Measurements from ENCODE around the gene LCT. TPM values are rescaled to one million over a fixed set of nuclear protein-coding genes. Genes with fewer than 3 reads are reported as not detected.

LCT gene
- total and polyA plus RNA-seq, 2 experiments from 2014 or later, result not detected

DNA sequence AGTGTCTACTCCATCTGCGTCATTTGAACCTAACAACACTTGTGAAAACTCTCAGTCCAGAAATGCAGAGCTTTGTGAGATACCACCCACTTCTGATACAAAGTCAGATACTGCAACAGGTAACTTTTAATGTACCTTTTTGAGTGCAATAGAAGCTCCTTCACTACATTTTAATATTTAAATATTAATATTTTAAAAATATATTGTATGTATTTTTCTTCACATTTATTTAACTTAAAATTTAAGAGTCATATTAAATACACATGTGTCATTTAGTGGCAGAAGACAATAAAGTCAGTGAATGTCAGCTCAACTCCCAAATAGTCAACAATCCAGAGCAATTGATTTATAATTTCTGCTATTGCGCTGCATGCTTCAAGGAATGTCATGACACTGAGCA is 81.4 kb downstream of the LCT start:
- H3K36me3 Mint-ChIP-seq (ENCODE audit: low read depth), result peaks cover 77% of the 10 kb centered on the region
- no peaks in the 10 kb centered on the region for H3K27me3 Mint-ChIP-seq (ENCODE audit: insufficient read depth, low read depth, poor library complexity)
- no peaks in the 10 kb centered on the region for H3K27me3 ChIP-seq (ENCODE audit: insufficient read depth)
- no peak overlapping the region for H3K27ac Mint-ChIP-seq
- H4K20me1 ChIP-seq (replicated peaks; ENCODE audit: insufficient read depth), result peaks cover 4% of the 10 kb centered on the region
- TF ChIP-seq, protein P1, sequence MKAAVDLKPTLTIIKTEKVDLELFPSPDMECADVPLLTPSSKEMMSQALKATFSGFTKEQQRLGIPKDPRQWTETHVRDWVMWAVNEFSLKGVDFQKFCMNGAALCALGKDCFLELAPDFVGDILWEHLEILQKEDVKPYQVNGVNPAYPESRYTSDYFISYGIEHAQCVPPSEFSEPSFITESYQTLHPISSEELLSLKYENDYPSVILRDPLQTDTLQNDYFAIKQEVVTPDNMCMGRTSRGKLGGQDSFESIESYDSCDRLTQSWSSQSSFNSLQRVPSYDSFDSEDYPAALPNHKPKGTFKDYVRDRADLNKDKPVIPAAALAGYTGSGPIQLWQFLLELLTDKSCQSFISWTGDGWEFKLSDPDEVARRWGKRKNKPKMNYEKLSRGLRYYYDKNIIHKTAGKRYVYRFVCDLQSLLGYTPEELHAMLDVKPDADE (IDR thresholded peaks at IDR 0.05), result no peak
- TF ChIP-seq ZNF331 (CRISPR knock-in tag; IDR thresholded peaks at IDR 0.05; ENCODE audit: low read depth), result no peak
- TF ChIP-seq POLR2AphosphoS5 (IDR thresholded peaks at IDR 0.05; ENCODE audit: low read depth), result no peak
- TF ChIP-seq STAT1 (IDR thresholded peaks at IDR 0.05; ENCODE audit: unreplicated experiment), result no peak
- TF ChIP-seq EZH2phosphoT487 (IDR thresholded peaks at IDR 0.05; ENCODE audit: unreplicated experiment), result no peak
- no peak for TF ChIP-seq CREB1 (CRISPR knock-in tag; IDR thresholded peaks at IDR 0.05; ENCODE audit: low read depth)
- no peak for TF ChIP-seq ZNF114 (CRISPR knock-in tag; IDR thresholded peaks at IDR 0.05)
- TF ChIP-seq, protein P2, sequence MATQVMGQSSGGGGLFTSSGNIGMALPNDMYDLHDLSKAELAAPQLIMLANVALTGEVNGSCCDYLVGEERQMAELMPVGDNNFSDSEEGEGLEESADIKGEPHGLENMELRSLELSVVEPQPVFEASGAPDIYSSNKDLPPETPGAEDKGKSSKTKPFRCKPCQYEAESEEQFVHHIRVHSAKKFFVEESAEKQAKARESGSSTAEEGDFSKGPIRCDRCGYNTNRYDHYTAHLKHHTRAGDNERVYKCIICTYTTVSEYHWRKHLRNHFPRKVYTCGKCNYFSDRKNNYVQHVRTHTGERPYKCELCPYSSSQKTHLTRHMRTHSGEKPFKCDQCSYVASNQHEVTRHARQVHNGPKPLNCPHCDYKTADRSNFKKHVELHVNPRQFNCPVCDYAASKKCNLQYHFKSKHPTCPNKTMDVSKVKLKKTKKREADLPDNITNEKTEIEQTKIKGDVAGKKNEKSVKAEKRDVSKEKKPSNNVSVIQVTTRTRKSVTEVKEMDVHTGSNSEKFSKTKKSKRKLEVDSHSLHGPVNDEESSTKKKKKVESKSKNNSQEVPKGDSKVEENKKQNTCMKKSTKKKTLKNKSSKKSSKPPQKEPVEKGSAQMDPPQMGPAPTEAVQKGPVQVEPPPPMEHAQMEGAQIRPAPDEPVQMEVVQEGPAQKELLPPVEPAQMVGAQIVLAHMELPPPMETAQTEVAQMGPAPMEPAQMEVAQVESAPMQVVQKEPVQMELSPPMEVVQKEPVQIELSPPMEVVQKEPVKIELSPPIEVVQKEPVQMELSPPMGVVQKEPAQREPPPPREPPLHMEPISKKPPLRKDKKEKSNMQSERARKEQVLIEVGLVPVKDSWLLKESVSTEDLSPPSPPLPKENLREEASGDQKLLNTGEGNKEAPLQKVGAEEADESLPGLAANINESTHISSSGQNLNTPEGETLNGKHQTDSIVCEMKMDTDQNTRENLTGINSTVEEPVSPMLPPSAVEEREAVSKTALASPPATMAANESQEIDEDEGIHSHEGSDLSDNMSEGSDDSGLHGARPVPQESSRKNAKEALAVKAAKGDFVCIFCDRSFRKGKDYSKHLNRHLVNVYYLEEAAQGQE (IDR thresholded peaks at IDR 0.05; ENCODE audit: unreplicated experiment), result no peak
- TF ChIP-seq, protein P3, sequence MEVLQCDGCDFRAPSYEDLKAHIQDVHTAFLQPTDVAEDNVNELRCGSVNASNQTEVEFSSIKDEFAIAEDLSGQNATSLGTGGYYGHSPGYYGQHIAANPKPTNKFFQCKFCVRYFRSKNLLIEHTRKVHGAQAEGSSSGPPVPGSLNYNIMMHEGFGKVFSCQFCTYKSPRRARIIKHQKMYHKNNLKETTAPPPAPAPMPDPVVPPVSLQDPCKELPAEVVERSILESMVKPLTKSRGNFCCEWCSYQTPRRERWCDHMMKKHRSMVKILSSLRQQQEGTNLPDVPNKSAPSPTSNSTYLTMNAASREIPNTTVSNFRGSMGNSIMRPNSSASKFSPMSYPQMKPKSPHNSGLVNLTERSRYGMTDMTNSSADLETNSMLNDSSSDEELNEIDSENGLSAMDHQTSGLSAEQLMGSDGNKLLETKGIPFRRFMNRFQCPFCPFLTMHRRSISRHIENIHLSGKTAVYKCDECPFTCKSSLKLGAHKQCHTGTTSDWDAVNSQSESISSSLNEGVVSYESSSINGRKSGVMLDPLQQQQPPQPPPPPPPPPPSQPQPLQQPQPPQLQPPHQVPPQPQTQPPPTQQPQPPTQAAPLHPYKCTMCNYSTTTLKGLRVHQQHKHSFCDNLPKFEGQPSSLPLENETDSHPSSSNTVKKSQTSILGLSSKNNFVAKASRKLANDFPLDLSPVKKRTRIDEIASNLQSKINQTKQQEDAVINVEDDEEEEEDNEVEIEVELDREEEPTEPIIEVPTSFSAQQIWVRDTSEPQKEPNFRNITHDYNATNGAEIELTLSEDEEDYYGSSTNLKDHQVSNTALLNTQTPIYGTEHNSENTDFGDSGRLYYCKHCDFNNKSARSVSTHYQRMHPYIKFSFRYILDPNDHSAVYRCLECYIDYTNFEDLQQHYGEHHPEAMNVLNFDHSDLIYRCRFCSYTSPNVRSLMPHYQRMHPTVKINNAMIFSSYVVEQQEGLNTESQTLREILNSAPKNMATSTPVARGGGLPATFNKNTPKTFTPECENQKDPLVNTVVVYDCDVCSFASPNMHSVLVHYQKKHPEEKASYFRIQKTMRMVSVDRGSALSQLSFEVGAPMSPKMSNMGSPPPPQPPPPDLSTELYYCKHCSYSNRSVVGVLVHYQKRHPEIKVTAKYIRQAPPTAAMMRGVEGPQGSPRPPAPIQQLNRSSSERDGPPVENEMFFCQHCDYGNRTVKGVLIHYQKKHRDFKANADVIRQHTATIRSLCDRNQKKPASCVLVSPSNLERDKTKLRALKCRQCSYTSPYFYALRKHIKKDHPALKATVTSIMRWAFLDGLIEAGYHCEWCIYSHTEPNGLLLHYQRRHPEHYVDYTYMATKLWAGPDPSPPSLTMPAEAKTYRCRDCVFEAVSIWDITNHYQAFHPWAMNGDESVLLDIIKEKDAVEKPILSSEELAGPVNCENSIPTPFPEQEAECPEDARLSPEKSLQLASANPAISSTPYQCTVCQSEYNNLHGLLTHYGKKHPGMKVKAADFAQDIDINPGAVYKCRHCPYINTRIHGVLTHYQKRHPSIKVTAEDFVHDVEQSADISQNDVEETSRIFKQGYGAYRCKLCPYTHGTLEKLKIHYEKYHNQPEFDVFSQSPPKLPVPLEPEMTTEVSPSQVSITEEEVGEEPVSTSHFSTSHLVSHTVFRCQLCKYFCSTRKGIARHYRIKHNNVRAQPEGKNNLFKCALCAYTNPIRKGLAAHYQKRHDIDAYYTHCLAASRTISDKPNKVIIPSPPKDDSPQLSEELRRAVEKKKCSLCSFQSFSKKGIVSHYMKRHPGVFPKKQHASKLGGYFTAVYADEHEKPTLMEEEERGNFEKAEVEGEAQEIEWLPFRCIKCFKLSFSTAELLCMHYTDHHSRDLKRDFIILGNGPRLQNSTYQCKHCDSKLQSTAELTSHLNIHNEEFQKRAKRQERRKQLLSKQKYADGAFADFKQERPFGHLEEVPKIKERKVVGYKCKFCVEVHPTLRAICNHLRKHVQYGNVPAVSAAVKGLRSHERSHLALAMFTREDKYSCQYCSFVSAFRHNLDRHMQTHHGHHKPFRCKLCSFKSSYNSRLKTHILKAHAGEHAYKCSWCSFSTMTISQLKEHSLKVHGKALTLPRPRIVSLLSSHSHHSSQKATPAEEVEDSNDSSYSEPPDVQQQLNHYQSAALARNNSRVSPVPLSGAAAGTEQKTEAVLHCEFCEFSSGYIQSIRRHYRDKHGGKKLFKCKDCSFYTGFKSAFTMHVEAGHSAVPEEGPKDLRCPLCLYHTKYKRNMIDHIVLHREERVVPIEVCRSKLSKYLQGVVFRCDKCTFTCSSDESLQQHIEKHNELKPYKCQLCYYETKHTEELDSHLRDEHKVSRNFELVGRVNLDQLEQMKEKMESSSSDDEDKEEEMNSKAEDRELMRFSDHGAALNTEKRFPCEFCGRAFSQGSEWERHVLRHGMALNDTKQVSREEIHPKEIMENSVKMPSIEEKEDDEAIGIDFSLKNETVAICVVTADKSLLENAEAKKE (CRISPR knock-in tag; IDR thresholded peaks at IDR 0.05), result no peak
- no peak for TF ChIP-seq EZH2 (IDR thresholded peaks at IDR 0.05; ENCODE audit: low read depth, unreplicated experiment)
- TF ChIP-seq, protein P4, sequence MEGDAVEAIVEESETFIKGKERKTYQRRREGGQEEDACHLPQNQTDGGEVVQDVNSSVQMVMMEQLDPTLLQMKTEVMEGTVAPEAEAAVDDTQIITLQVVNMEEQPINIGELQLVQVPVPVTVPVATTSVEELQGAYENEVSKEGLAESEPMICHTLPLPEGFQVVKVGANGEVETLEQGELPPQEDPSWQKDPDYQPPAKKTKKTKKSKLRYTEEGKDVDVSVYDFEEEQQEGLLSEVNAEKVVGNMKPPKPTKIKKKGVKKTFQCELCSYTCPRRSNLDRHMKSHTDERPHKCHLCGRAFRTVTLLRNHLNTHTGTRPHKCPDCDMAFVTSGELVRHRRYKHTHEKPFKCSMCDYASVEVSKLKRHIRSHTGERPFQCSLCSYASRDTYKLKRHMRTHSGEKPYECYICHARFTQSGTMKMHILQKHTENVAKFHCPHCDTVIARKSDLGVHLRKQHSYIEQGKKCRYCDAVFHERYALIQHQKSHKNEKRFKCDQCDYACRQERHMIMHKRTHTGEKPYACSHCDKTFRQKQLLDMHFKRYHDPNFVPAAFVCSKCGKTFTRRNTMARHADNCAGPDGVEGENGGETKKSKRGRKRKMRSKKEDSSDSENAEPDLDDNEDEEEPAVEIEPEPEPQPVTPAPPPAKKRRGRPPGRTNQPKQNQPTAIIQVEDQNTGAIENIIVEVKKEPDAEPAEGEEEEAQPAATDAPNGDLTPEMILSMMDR (conservative IDR thresholded peaks at IDR 0.05; ENCODE audit: low read depth in 2 of 2), result no peak
- TF ChIP-seq JUNB (IDR thresholded peaks at IDR 0.05; ENCODE audit: unreplicated experiment), result no peak
- no peak for TF ChIP-seq NANOG (IDR thresholded peaks at IDR 0.05; ENCODE audit: borderline replicate concordance)
- H3K9me2 ChIP-seq (ENCODE audit: insufficient read depth), result no peaks in the 10 kb centered on the region
- no peak overlapping the region for H3K4me3 ChIP-seq
- peaks cover 56% of the 10 kb centered on the region for H3K36me3 ChIP-seq (ENCODE audit: insufficient read depth)
- no peak overlapping the region for H3K4me3 Mint-ChIP-seq
- ATAC-seq, result no peak
- H2AFZ ChIP-seq, result no peak overlapping the region
- no peaks in the 10 kb centered on the region for H3K4me1 Mint-ChIP-seq
- H3K9me3 Mint-ChIP-seq, result no peaks in the 10 kb centered on the region; the same call in 2 of the 3 replicates
- no peaks in the 10 kb centered on the region for H3F3A ChIP-seq (replicated peaks; ENCODE audit: low read depth)
- no peak overlapping the region for H3K27ac ChIP-seq (ENCODE audit: low read depth)
- no peak for DNase-seq (ENCODE audit: low spot score)
- H3K79me2 ChIP-seq (replicated peaks; ENCODE audit: insufficient read depth), result peaks cover 9% of the 10 kb centered on the region
- no peak overlapping the region for H3K4me2 ChIP-seq
- no peaks in the 10 kb centered on the region for H3K4me1 ChIP-seq (ENCODE audit: insufficient read depth)

Measured in GM23338 (cell line).